Measurements from ENCODE around the gene B4GALT1.

- TF ChIP-seq CTCF (IDR thresholded peaks at IDR 0.05; ENCODE audit: control extremely low read depth in 1 of 3, insufficient read depth in 1 of 3, low read depth in 1 of 3, low read length in 3 of 3), result no peak
- TF ChIP-seq MAFK (IDR thresholded peaks at IDR 0.05; ENCODE audit: low read depth, low read length), result no peak
- no peak for TF ChIP-seq POLR2AphosphoS5 (IDR thresholded peaks at IDR 0.05; ENCODE audit: low read depth, low read length)
- no peak for TF ChIP-seq SP2 (IDR thresholded peaks at IDR 0.05; ENCODE audit: low read length)
Measured at GRCh38 chr9:33197279-33198152, 30.4 kb upstream of the B4GALT1 start.
